MM.1S (cell line): ENCODE results near the gene AGPAT1.

Experiments
- DNase-seq: peaks from one replicate; pipeline ENCODE4 v3.0.0-alpha.2; 2015
- H2AFZ ChIP-seq: fragments of 300-600 bp; sonication (generic); 2 replicates; pipeline ENCODE4 v1.6.0; 2016; ENCODE audit warnings: antibody characterized with exemption, low read length
- H3F3A ChIP-seq: fragments of 300-600 bp; sonication (generic); 2 replicates; pipeline ENCODE4 v1.6.1; 2016; ENCODE audit warnings: mild to moderate bottlenecking, antibody characterized with exemption, low read length, moderate library complexity, mixed read lengths; ENCODE audit not compliant: insufficient read depth
- H3K27ac ChIP-seq: fragments of 300-600 bp; sonication (generic); 2 replicates; pipeline ENCODE4 v1.5.1; 2016; ENCODE audit warnings: mild to moderate bottlenecking, low read length
- H3K27me3 ChIP-seq: fragments of 300-600 bp; sonication (generic); replicated peaks from 2 replicates; pipeline ENCODE4 v1.6.0; 2016; ENCODE audit warnings: low read length; ENCODE audit not compliant: insufficient read depth
- H3K36me3 ChIP-seq: fragments of 300-600 bp; sonication (generic); replicated peaks from 2 replicates; pipeline ENCODE4 v1.6.1; 2016; ENCODE audit warnings: mild to moderate bottlenecking, low read length, mixed read lengths; ENCODE audit not compliant: insufficient read depth
- H3K4me1 ChIP-seq: fragments of 300-600 bp; sonication (generic); 2 replicates; pipeline ENCODE4 v1.6.1; 2016; ENCODE audit warnings: low read length, mixed read lengths
- H3K4me2 ChIP-seq: fragments of 300-600 bp; sonication (generic); 2 replicates; pipeline ENCODE4 v1.6.0; 2016; ENCODE audit warnings: low read depth, low read length
- H3K4me3 ChIP-seq: fragments of 300-600 bp; sonication (generic); 2 replicates; pipeline ENCODE4 v1.5.1; 2016; ENCODE audit warnings: low read length, mixed read lengths
- H3K79me2 ChIP-seq: fragments of 300-600 bp; sonication (generic); 2 replicates; pipeline ENCODE4 v1.6.1; 2016; ENCODE audit warnings: mixed run types, low read length, mixed read lengths
- H3K9ac ChIP-seq: fragments of 300-600 bp; sonication (generic); 2 replicates; pipeline ENCODE4 v1.6.1; 2016; ENCODE audit warnings: low read length, mixed read lengths
- H3K9me2 ChIP-seq: fragments of 300-600 bp; sonication (generic); replicated peaks from 2 replicates; pipeline ENCODE4 v1.6.1; 2016; ENCODE audit warnings: mild to moderate bottlenecking, low read length, mixed read lengths; ENCODE audit not compliant: insufficient read depth
- H3K9me3 ChIP-seq: fragments of 300-600 bp; sonication (generic); replicated peaks from 2 replicates; pipeline ENCODE4 v1.6.1; 2016; ENCODE audit warnings: mild to moderate bottlenecking, low read length, mixed read lengths; ENCODE audit not compliant: insufficient read depth
- H4K20me1 ChIP-seq: fragments of 300-600 bp; sonication (generic); 2 replicates; pipeline ENCODE4 v1.6.1; 2016; ENCODE audit warnings: mild to moderate bottlenecking, low read length, moderate library complexity, mixed read lengths; ENCODE audit not compliant: insufficient read depth
- CTCF ChIP-seq: fragments of 300-600 bp; sonication (generic); IDR thresholded peaks from 2 replicates; pipeline ENCODE4 v1.5.1; 2016; ENCODE audit warnings: antibody characterized with exemption, low read length, mixed read lengths
- EZH2 ChIP-seq: fragments of 300-600 bp; sonication (generic); optimal IDR thresholded peaks from 2 replicates; pipeline ENCODE3; 2017; ENCODE audit warnings: low read depth, mild to moderate bottlenecking, antibody characterized with exemption, low read length, mixed read lengths
- EZH2phosphoT487 ChIP-seq: fragments of 300-600 bp; sonication (generic); IDR thresholded peaks from 2 replicates; pipeline ENCODE4 v1.6.1; 2018; ENCODE audit warnings: antibody characterized with exemption, low read length

AGPAT1 gene

GRCh38 chr6:32153564-32154513 is 22.0 kb downstream of the AGPAT1 start, which contains the start of gene PPT2:
PPT2 (plus strand) TSS chr6:32154141; CDS start chr6:32154595, 454 bp downstream.
- no peaks in the 10 kb centered on the region for H4K20me1 ChIP-seq
- DNase-seq = peak; percentile 11
- H3K4me2 ChIP-seq = peak within 1 kb of the TSS; percentile 99
- peak within 1 kb of the TSS; percentile 98 for H2AFZ ChIP-seq
- H3K9ac ChIP-seq = peak within 1 kb of the TSS; percentile 44; the same call in 1 of the 2 replicates
- H3K27me3 ChIP-seq = peaks cover 51% of the 10 kb centered on the region
- TF ChIP-seq EZH2 = no peak
- TF ChIP-seq EZH2phosphoT487 = no peak
- TF ChIP-seq CTCF = no peak
- H3K9me2 ChIP-seq = no peaks in the 10 kb centered on the region
- no peaks in the 10 kb centered on the region for H3K79me2 ChIP-seq
- no peak within 1 kb of the TSS for H3K27ac ChIP-seq
- no peaks in the 10 kb centered on the region for H3K9me3 ChIP-seq
- H3K4me1 ChIP-seq = 0 out of 2 replicates have a peak, but pooled peaks cover 4% of the 10 kb centered on the region
- no peaks in the 10 kb centered on the region for H3K36me3 ChIP-seq
- H3F3A ChIP-seq = no peaks in the 10 kb centered on the region
- peak within 1 kb of the TSS; percentile 79 for H3K4me3 ChIP-seq

GRCh38 chr6:32152769-32153563 is 22.9 kb downstream of the AGPAT1 start:
- Histone ChIP-seq H3K4me1 (0 out of 2 replicates have a peak, but pooled peaks cover 4% of the 10 kb centered on the region), H3K4me3 (no peak overlapping the region), H2AFZ (no peak overlapping the region), H3F3A (no peaks in the 10 kb centered on the region), H3K36me3 (no peaks in the 10 kb centered on the region), H4K20me1 (no peaks in the 10 kb centered on the region), H3K9ac (no peak overlapping the region), H3K9me3 (no peaks in the 10 kb centered on the region), H3K9me2 (no peaks in the 10 kb centered on the region), H3K4me2 (no peak overlapping the region), H3K79me2 (no peaks in the 10 kb centered on the region), H3K27me3 (peaks cover 60% of the 10 kb centered on the region), H3K27ac (no peak overlapping the region)
- DNase-seq = no peak
- TF ChIP-seq CTCF (no peak), EZH2 (no peak), EZH2phosphoT487 (no peak)

GRCh38 chr6:32151863-32152768 is 23.8 kb downstream of the AGPAT1 start, which contains the start of gene PRRT1:
PRRT1 (minus strand) TSS chr6:32151939; CDS start chr6:32151827, 112 bp downstream.
- Histone ChIP-seq H3K4me2 (no peak within 1 kb of the TSS), H3K79me2 (no peaks in the 10 kb centered on the region), H3K27ac (no peak within 1 kb of the TSS), H2AFZ (no peak within 1 kb of the TSS), H3F3A (no peaks in the 10 kb centered on the region), H3K9ac (no peak within 1 kb of the TSS), H3K9me3 (no peaks in the 10 kb centered on the region), H4K20me1 (no peaks in the 10 kb centered on the region), H3K4me3 (no peak within 1 kb of the TSS), H3K9me2 (no peaks in the 10 kb centered on the region), H3K27me3 (peaks cover 68% of the 10 kb centered on the region), H3K4me1 (0 out of 2 replicates have a peak, but pooled peaks cover 4% of the 10 kb centered on the region), H3K36me3 (no peaks in the 10 kb centered on the region)
- no peak for DNase-seq
- TF ChIP-seq EZH2phosphoT487 (no peak), EZH2 (no peak), CTCF (no peak)
